ENCODE results near the gene PLA2G4A.

The PLA2G4A gene

GRCh38 chr1:186925881-186926669 is 97.3 kb downstream of the PLA2G4A start:
- TF ChIP-seq CTCF (IDR thresholded peaks at IDR 0.05; ENCODE audit: control insufficient read depth, extremely low read depth, insufficient read depth) = no peak
- no peak overlapping the region for H3K4me3 ChIP-seq (ENCODE audit: low read depth, low read length)
- DNase-seq (ENCODE audit: low read depth) = no peak

- DNase-seq (ENCODE audit: low read depth) = no peak
- no peak for TF ChIP-seq CTCF (IDR thresholded peaks at IDR 0.05; ENCODE audit: control insufficient read depth, extremely low read depth, insufficient read depth)
- H3K4me3 ChIP-seq (ENCODE audit: low read depth, low read length) = no peak overlapping the region
Measured at GRCh38 chr1:186927884-186928283, 99.1 kb downstream of the PLA2G4A start.

GRCh38 chr1:186930238-186930637 is 101.5 kb downstream of the PLA2G4A start:
- no peak for DNase-seq (ENCODE audit: low read depth)
- H3K4me3 ChIP-seq (ENCODE audit: low read depth, low read length) = no peak overlapping the region
- no peak for TF ChIP-seq CTCF (IDR thresholded peaks at IDR 0.05; ENCODE audit: control insufficient read depth, extremely low read depth, insufficient read depth)

GRCh38 chr1:186937016-186937670 is 108.4 kb downstream of the PLA2G4A start:
- no peak overlapping the region for H3K4me3 ChIP-seq (ENCODE audit: low read depth, low read length)
- no peak for TF ChIP-seq CTCF (IDR thresholded peaks at IDR 0.05; ENCODE audit: control insufficient read depth, extremely low read depth, insufficient read depth)
- DNase-seq (ENCODE audit: low read depth) = no peak

- no peak for DNase-seq (ENCODE audit: low read depth)
- no peak for TF ChIP-seq CTCF (IDR thresholded peaks at IDR 0.05; ENCODE audit: control insufficient read depth, extremely low read depth, insufficient read depth)
- H3K4me3 ChIP-seq (ENCODE audit: low read depth, low read length) = no peak overlapping the region
Measured at GRCh38 chr1:186943891-186944686, 115.3 kb downstream of the PLA2G4A start.

GRCh38 chr1:186945146-186945545 is 116.4 kb downstream of the PLA2G4A start:
- DNase-seq (ENCODE audit: low read depth) = no peak
- TF ChIP-seq CTCF (IDR thresholded peaks at IDR 0.05; ENCODE audit: control insufficient read depth, extremely low read depth, insufficient read depth) = no peak
- no peak overlapping the region for H3K4me3 ChIP-seq (ENCODE audit: low read depth, low read length)

All from LNCaP clone FGC (cell line).